GM12878 (cell line): ENCODE measurements around the gene SRCAP. TPM values are rescaled to one million over a fixed set of nuclear protein-coding genes. Genes with fewer than 3 reads are reported as not detected.

Source experiments
- ATAC-seq: fragments of 200-7000 bp; cut with Tn5 transposase; 3 replicates; pipeline ENCODE4 v1.9.1; 2020; ENCODE audit warnings: mild to moderate bottlenecking, moderate library complexity
- BruUV-seq: library from RNA; stranded (reverse); fragments of 400-500 nt; replicated peaks from 2 replicates; lab custom pipeline; 2021; lab: Mats Ljungman, UMichigan
- CTCF ChIA-PET: fragments of 300-600 bp; sonication (Branson Sonifier 250); formaldehyde crosslinking; extraction: SDS; loops from one replicate; lab custom pipeline; 2021; ENCODE audit warnings: inconsistent platforms; lab: Yijun Ruan, JAX
- POLR2A ChIA-PET: fragments of 350-600 bp; formaldehyde crosslinking; extraction: SDS; loops from one replicate; lab custom pipeline; 2021; ENCODE audit warnings: inconsistent platforms; lab: Charles Lee
- RAD21 ChIA-PET: fragments of 300-600 bp; sonication (Branson Sonifier 250); formaldehyde crosslinking; loops from one replicate; lab custom pipeline; 2023; ENCODE audit warnings: antibody characterized with exemption; ENCODE audit not compliant: unreplicated experiment; lab: Charles Lee
- SMC1A ChIA-PET: fragments of 300-600 bp; sonication (Branson Sonifier 250); formaldehyde crosslinking; loops from one replicate; lab custom pipeline; 2023; ENCODE audit not compliant: unreplicated experiment, uncharacterized antibody; lab: Charles Lee
- DNase-seq: peaks from one replicate; pipeline ENCODE4 v3.0.0-alpha.2; 2011; ENCODE audit warnings: low read depth, low spot score
- FAIRE-seq: peaks from 3 replicates; lab custom pipeline; 2011; peaks lifted over from hg19 to GRCh38; lab: Jason Lieb, UNC
- H2AFZ ChIP-seq: 2 replicates; pipeline ENCODE4 v1.6.0; 2011; ENCODE audit warnings: low read depth, low read length, control low read depth; ENCODE audit not compliant: control insufficient read depth
- H3K27ac ChIP-seq: 2 replicates; pipeline ENCODE4 v1.5.1; 2011; ENCODE audit warnings: control low read depth; ENCODE audit not compliant: control insufficient read depth, insufficient read depth
- H3K27me3 ChIP-seq, 2 experiments: replicated peaks in 1 of 2; 2 replicates each; pipeline versions ENCODE4 v1.6.0 to v1.6.1; 2011; ENCODE audit warnings: low read length in 1 of 2; ENCODE audit not compliant: control insufficient read depth in 2 of 2, insufficient read depth in 2 of 2
- H3K36me3 ChIP-seq, 2 experiments: 2 replicates each; pipeline ENCODE4 v1.5.1; 2011; ENCODE audit warnings: low read length in 1 of 2; ENCODE audit not compliant: control insufficient read depth in 2 of 2, insufficient read depth in 2 of 2
- H3K4me1 ChIP-seq: 2 replicates; pipeline ENCODE4 v1.6.1; 2011; ENCODE audit warnings: mild to moderate bottlenecking, low read length, moderate library complexity, mixed read lengths; ENCODE audit not compliant: control insufficient read depth, insufficient read depth
- H3K4me2 ChIP-seq: 2 replicates; pipeline ENCODE4 v1.6.0; 2011; ENCODE audit warnings: control low read depth; ENCODE audit not compliant: control insufficient read depth, insufficient read depth
- H3K4me3 ChIP-seq: fragments of 200-600 bp; sonication (generic); 2 replicates; pipeline ENCODE4 v1.5.1; 2016
- H3K79me2 ChIP-seq: 2 replicates; pipeline ENCODE4 v1.6.0; 2011; ENCODE audit warnings: low read length; ENCODE audit not compliant: control insufficient read depth, insufficient read depth
- H3K9ac ChIP-seq: 2 replicates; pipeline ENCODE4 v1.8.0; 2011; ENCODE audit warnings: low read length, control low read depth, mixed read lengths; ENCODE audit not compliant: control insufficient read depth, insufficient read depth
- H3K9me3 ChIP-seq: replicated peaks from 3 replicates; pipeline ENCODE4 v1.5.1; 2011; ENCODE audit warnings: mild to moderate bottlenecking, low read length; ENCODE audit not compliant: control insufficient read depth, insufficient read depth
- H4K20me1 ChIP-seq: 2 replicates; pipeline ENCODE4 v1.6.0; 2011; ENCODE audit not compliant: control insufficient read depth, insufficient read depth
- FOXK2 ChIP-seq: fragments of 450-650 bp; IDR thresholded peaks from 2 replicates; pipeline ENCODE4 v1.6.1; 2017; ENCODE audit warnings: mild to moderate bottlenecking, moderate library complexity
- HCFC1 ChIP-seq: fragments of 150-350 bp; IDR thresholded peaks from 2 replicates; pipeline ENCODE4 v1.6.1; 2014; ENCODE audit warnings: low read length
- HDGF ChIP-seq: fragments of 450-650 bp; IDR thresholded peaks from 2 replicates; pipeline ENCODE4 v1.6.1; 2016; ENCODE audit warnings: antibody characterized with exemption
- IKZF1 ChIP-seq: fragments of 450-650 bp; conservative IDR thresholded peaks from 2 replicates; pipeline ENCODE4 v1.6.1; 2017; ENCODE audit warnings: antibody characterized with exemption, mild to moderate bottlenecking
- LARP7 ChIP-seq: fragments of 450-650 bp; IDR thresholded peaks from 2 replicates; pipeline ENCODE4 v1.6.1; 2017; ENCODE audit warnings: mild to moderate bottlenecking
- MEF2B ChIP-seq: fragments of 450-650 bp; IDR thresholded peaks from 2 replicates; pipeline ENCODE4 v1.6.1; 2018; ENCODE audit warnings: mild to moderate bottlenecking, moderate library complexity; ENCODE audit not compliant: partially characterized antibody, poor library complexity, severe bottlenecking
- NBN ChIP-seq: fragments of 450-650 bp; IDR thresholded peaks from 2 replicates; pipeline ENCODE4 v1.6.1; 2016
- NFXL1 ChIP-seq: fragments of 450-650 bp; IDR thresholded peaks from 2 replicates; pipeline ENCODE4 v1.6.1; 2017; ENCODE audit warnings: antibody characterized with exemption, mild to moderate bottlenecking, borderline replicate concordance
- NFYB ChIP-seq: IDR thresholded peaks from 2 replicates; pipeline ENCODE4 v1.6.1; 2011; ENCODE audit warnings: low read depth, mild to moderate bottlenecking, low read length, improper control_type of control experiment, moderate library complexity; ENCODE audit not compliant: insufficient read depth
- NR2F1 ChIP-seq: fragments of 450-650 bp; conservative IDR thresholded peaks from 2 replicates; pipeline ENCODE4 v1.6.1; 2017; ENCODE audit warnings: mild to moderate bottlenecking
- POLR2A ChIP-seq: IDR thresholded peaks from 2 replicates; pipeline ENCODE4 v1.6.1; 2011; ENCODE audit warnings: low read depth, mild to moderate bottlenecking, low read length
- POLR2AphosphoS2 ChIP-seq: IDR thresholded peaks from 2 replicates; pipeline ENCODE4 v1.6.1; 2011; ENCODE audit warnings: low read depth, mild to moderate bottlenecking, low read length, improper control_type of control experiment, moderate library complexity
- RELA ChIP-seq: fragments of 450-650 bp; IDR thresholded peaks from 2 replicates; pipeline ENCODE4 v1.8.0; 2014; ENCODE audit warnings: borderline replicate concordance; ENCODE audit not compliant: partially characterized antibody
- SIN3A ChIP-seq: IDR thresholded peaks from 2 replicates; pipeline ENCODE4 v1.6.1; 2012; ENCODE audit warnings: low read depth, low read length, improper control_type of control experiment
- WRNIP1 ChIP-seq: IDR thresholded peaks from 2 replicates; pipeline ENCODE4 v1.6.1; 2011; ENCODE audit warnings: low read depth, low read length, improper control_type of control experiment, borderline replicate concordance
- ZNF217 ChIP-seq: fragments of 450-650 bp; IDR thresholded peaks from 2 replicates; pipeline ENCODE4 v1.6.1; 2017; ENCODE audit warnings: antibody characterized with exemption, mild to moderate bottlenecking
- WGBS: methylation state at CpG from one replicate; pipeline ENCODE4 v1.1.6; 2016; ENCODE audit warnings: low lambda C conversion rate; ENCODE audit not compliant: insufficient replicate concordance, insufficient coverage; ENCODE audit errors: missing lambda C conversion rate; 5-methylcytosine and 5-hydroxymethylcytosine counted together
- in situ Hi-C: fragments of 300-500 bp; cut with MboI; formaldehyde crosslinking; loops from 9 replicates; pipeline ENCODE4 v1.14.3; 2018; ENCODE audit warnings: mixed read lengths
- intact Hi-C: fragments of 100-400 bp; cut with micrococcal nuclease; formaldehyde crosslinking; loops from one replicate; pipeline ENCODE4 v1.14.2; 2022; ENCODE audit not compliant: unreplicated experiment
- polyA plus RNA-seq, 11 experiments: library from polyadenylated mRNA; depleted of rRNA in 4 of 11; unstranded in 6 of 11; stranded (reverse) in 5 of 11; fragments of >200 nt; fragmentation: Nextera tagmentation in 4 of 11; fragmentation: Illumina TruSeq in 1 of 11; extraction: Ambion mirVana in 4 of 11; extraction: Trizol in 1 of 11; gene quantifications; 1 replicate in 1 of 11; 2 replicates in 10 of 11; pipeline versions ENCODE4 v1.2.1 to v1.2.3, GENCODE V29; 2011 to 2016; ENCODE audit warnings: inconsistent platforms in 2 of 11, missing spikeins in 2 of 11, low read depth in 1 of 11
- total RNA-seq, 4 experiments: library from RNA; depleted of rRNA in 3 of 4; stranded (reverse); fragments of >200 nt in 3 of 4; fragmentation: Illumina TruSeq in 1 of 4; extraction: Trizol in 1 of 4; gene quantifications; 2 replicates each; pipeline versions ENCODE4 v1.2.1 to v1.2.3, GENCODE V29; 2013 to 2021
- TF ChIP-seq, protein P1 (sequence below): fragments of 450-650 bp; IDR thresholded peaks from 2 replicates; pipeline ENCODE4 v1.6.1; 2018; ENCODE audit warnings: borderline replicate concordance, mild to moderate bottlenecking; ENCODE audit not compliant: partially characterized antibody
- TF ChIP-seq, protein P2 (sequence below): IDR thresholded peaks from 2 replicates; pipeline ENCODE4 v1.6.1; 2011; ENCODE audit warnings: mild to moderate bottlenecking, low read depth, low read length, moderate library complexity; ENCODE audit not compliant: insufficient replicate concordance

The SRCAP gene
- total and polyA plus RNA-seq, 10 of the 15 experiments (the other 5 are each of a cell fraction or from before 2014, with no cell fraction given) = 0.24 to 58.4 (median 11.6) TPM

DNA sequence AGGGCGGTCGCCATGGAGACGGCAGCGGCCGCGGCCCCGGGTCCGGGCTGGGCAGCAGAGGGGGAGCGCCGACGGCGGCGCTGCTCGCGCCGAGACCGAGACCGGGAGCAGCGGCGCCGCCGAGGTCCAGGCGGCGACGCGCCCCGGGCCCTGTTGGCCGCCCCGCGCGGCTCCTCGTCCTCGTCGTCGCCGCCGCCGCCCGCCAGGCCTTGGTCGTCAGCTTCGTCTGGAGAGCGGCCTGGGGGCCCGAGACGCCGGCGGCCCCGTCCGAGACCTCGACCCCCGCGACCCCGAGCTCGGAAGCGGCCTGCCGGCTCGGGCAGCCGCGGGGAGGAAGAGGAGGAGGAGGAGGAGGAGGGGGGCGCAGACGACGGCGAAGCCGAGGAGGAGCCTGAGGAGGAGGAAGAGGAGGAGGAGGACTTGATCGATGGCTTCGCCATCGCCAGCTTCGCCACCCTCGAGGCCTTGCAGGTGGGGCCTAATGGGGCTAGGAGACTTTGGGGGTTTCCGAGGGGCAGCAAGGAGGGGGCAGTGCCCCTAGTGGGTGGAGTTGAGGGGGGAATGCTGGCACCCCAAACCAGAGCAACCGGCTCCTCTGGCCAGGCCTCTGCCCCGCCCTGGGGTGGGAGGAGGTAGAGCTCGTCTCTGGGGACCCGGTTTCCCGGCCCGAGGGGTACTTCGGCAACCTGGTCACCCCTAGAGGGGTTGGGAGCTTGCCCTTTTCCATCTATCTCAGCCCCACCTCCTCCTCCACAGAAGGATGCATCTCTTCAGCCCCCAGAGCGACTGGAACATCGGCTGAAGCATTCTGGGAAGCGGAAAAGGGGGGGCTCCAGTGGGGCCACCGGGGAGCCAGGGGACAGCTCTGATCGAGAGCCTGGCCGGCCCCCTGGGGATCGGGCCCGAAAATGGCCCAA is 39.2 kb upstream of the SRCAP start:
- Histone ChIP-seq H3K4me1 (peaks cover 22% of the 10 kb centered on the region), H3K9ac (peak overlapping the region; percentile 90), H3K9me3 (no peaks in the 10 kb centered on the region; the same call in 2 of the 3 replicates), H3K27ac (peak overlapping the region; percentile 98), H3K4me3 (peak overlapping the region; percentile 89), H3K27me3 (no peaks in the 10 kb centered on the region), H3K4me2 (peak overlapping the region; percentile 98), H3K79me2 (peaks cover 48% of the 10 kb centered on the region), H3K36me3 (peaks cover 20 to 32% of the 10 kb centered on the region in 2 experiments), H2AFZ (peak overlapping the region; percentile 30), H4K20me1 (0 out of 2 replicates have a peak, but pooled peaks cover 4% of the 10 kb centered on the region)
- no peak for FAIRE-seq
- DNase-seq = no peak
- ChIA-PET CTCF (interaction anchor here (0.7 to 4.8 kb wide), 11 partner anchors 9 to 289 kb away, joined by 3 to 61 read pairs (median 6); partner anchors contain the start of genes PRR14 and TBC1D10B), POLR2A (interaction anchor here (0.6 to 4.8 kb wide), 11 partner anchors 10 to 276 kb away, joined by 3 to 36 read pairs (median 8); partner anchors contain the start of genes DCTPP1, PRR14, SRCAP and ZNF689), SMC1A (interaction anchor here (0.6 to 4.6 kb wide), 11 partner anchors 9 to 281 kb away, joined by 3 to 80 read pairs (median 4); partner anchors contain the start of gene PRR14), RAD21 (interaction anchor here (0.8 to 4.4 kb wide), 11 partner anchors 9 to 230 kb away, joined by 3 to 64 read pairs (median 4); partner anchors contain the start of genes DCTPP1, PRR14, SRCAP and ZNF689)
- ATAC-seq = peak; percentile 7
- intact Hi-C loops (loop anchor here (5.0 to 10.0 kb wide), 4 partner anchors 85 to 265 kb away; partner anchors contain the start of genes BCL7C, CFAP119, CTF1 and FBXL19), in situ Hi-C loops (loop anchor here (5.0 to 25.0 kb wide), 2 partner anchors 38 to 1228 kb away; partner anchors contain the start of gene SRCAP)
- WGBS = 1% methylated on average over 72 of the region's 84 CpGs
- BruUV-seq = no TSS peak
- TF ChIP-seq MEF2B = peak; percentile 81
- no peak for TF ChIP-seq NFYB
- TF ChIP-seq, protein P1, sequence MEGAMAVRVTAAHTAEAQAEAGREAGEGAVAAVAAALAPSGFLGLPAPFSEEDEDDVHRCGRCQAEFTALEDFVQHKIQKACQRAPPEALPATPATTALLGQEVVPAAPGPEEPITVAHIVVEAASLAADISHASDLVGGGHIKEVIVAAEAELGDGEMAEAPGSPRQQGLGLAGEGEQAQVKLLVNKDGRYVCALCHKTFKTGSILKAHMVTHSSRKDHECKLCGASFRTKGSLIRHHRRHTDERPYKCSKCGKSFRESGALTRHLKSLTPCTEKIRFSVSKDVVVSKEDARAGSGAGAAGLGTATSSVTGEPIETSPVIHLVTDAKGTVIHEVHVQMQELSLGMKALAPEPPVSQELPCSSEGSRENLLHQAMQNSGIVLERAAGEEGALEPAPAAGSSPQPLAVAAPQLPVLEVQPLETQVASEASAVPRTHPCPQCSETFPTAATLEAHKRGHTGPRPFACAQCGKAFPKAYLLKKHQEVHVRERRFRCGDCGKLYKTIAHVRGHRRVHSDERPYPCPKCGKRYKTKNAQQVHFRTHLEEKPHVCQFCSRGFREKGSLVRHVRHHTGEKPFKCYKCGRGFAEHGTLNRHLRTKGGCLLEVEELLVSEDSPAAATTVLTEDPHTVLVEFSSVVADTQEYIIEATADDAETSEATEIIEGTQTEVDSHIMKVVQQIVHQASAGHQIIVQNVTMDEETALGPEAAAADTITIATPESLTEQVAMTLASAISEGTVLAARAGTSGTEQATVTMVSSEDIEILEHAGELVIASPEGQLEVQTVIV = no peak
- 0 out of 2 replicates have a peak, but pooled peaks have one; percentile 20 for TF ChIP-seq POLR2AphosphoS2
- TF ChIP-seq NR2F1 = 0 out of 2 replicates have a peak, but pooled peaks have one; percentile 40
- TF ChIP-seq HCFC1 = no peak
- TF ChIP-seq, protein P2, sequence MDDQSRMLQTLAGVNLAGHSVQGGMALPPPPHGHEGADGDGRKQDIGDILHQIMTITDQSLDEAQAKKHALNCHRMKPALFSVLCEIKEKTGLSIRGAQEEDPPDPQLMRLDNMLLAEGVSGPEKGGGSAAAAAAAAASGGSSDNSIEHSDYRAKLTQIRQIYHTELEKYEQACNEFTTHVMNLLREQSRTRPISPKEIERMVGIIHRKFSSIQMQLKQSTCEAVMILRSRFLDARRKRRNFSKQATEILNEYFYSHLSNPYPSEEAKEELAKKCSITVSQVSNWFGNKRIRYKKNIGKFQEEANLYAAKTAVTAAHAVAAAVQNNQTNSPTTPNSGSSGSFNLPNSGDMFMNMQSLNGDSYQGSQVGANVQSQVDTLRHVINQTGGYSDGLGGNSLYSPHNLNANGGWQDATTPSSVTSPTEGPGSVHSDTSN = peak; percentile 44
- peak; percentile 19 for TF ChIP-seq RELA
- peak; percentile 13 for TF ChIP-seq IKZF1
- TF ChIP-seq SIN3A = peak; percentile 34; the same call in 1 of the 2 replicates
- TF ChIP-seq NFXL1 = peak; percentile 99
- peak; percentile 19; the same call in 1 of the 2 replicates for TF ChIP-seq NBN
- 0 out of 2 replicates have a peak, but pooled peaks have one; percentile 14 for TF ChIP-seq ZNF217
- TF ChIP-seq LARP7 = peak; percentile 41
- peak; percentile 64 for TF ChIP-seq POLR2A
- TF ChIP-seq FOXK2 = no peak
- no peak for TF ChIP-seq WRNIP1
- TF ChIP-seq HDGF = peak; percentile 64; the same call in 1 of the 2 replicates
